NT2/D1 (cell line): ENCODE data around the gene APOA1.

Source experiments
- DNase-seq: peaks from one replicate; pipeline ENCODE4 v3.0.0-alpha.2; 2011; ENCODE audit warnings: low read depth, low spot score
- H3K27me3 ChIP-seq: 2 replicates; pipeline ENCODE4 v1.6.0; 2011; ENCODE audit warnings: mild to moderate bottlenecking; ENCODE audit not compliant: insufficient read length, insufficient read depth
- H3K36me3 ChIP-seq: 2 replicates; pipeline ENCODE4 v1.6.1; 2011; ENCODE audit warnings: mild to moderate bottlenecking, low read length, mixed read lengths; ENCODE audit not compliant: insufficient read depth, insufficient read length
- H3K4me1 ChIP-seq: 2 replicates; pipeline ENCODE4 v1.5.1; 2011; ENCODE audit not compliant: insufficient read depth, insufficient read length
- H3K4me3 ChIP-seq: 2 replicates; pipeline ENCODE4 v1.5.1; 2011; ENCODE audit warnings: low read depth; ENCODE audit not compliant: insufficient read length
- H3K9ac ChIP-seq: 2 replicates; pipeline ENCODE4 v1.6.0; 2011; ENCODE audit warnings: low read depth; ENCODE audit not compliant: insufficient read length
- H3K9me3 ChIP-seq: 2 replicates; pipeline ENCODE4 v1.5.1; 2011; ENCODE audit warnings: mild to moderate bottlenecking, low read length; ENCODE audit not compliant: insufficient read depth
- SUZ12 ChIP-seq: IDR thresholded peaks from 2 replicates; pipeline ENCODE4 v1.6.1; 2011; ENCODE audit not compliant: insufficient read length, insufficient read depth; ENCODE audit errors: extremely low read depth
- YY1 ChIP-seq: IDR thresholded peaks from 2 replicates; pipeline ENCODE4 v1.6.1; 2011; ENCODE audit not compliant: insufficient read length, insufficient read depth
- ZNF274 ChIP-seq: IDR thresholded peaks from 2 replicates; pipeline ENCODE4 v1.6.1; 2011; ENCODE audit warnings: mild to moderate bottlenecking, low read depth, low read length

APOA1 gene

GRCh38 chr11:116796548-116796947, 40.9 kb downstream of the APOA1 start:
- no peak overlapping the region for H3K9ac ChIP-seq
- peaks cover 2% of the 10 kb centered on the region for H3K4me1 ChIP-seq
- DNase-seq = no peak
- no peaks in the 10 kb centered on the region for H3K36me3 ChIP-seq
- H3K4me3 ChIP-seq = no peak overlapping the region
- H3K27me3 ChIP-seq = no peaks in the 10 kb centered on the region
- H3K9me3 ChIP-seq = no peaks in the 10 kb centered on the region
- TF ChIP-seq SUZ12 (no peak), ZNF274 (no peak), YY1 (no peak)

GRCh38 chr11:116794851-116795250, 42.6 kb downstream of the APOA1 start:
- TF ChIP-seq SUZ12 (no peak), YY1 (no peak), ZNF274 (no peak)
- no peaks in the 10 kb centered on the region for H3K36me3 ChIP-seq
- peaks cover 14% of the 10 kb centered on the region for H3K27me3 ChIP-seq

GRCh38 chr11:116793772-116794097, 43.7 kb downstream of the APOA1 start:
- no peak overlapping the region for H3K4me3 ChIP-seq
- no peak for TF ChIP-seq ZNF274
- TF ChIP-seq YY1 = no peak
- no peak for TF ChIP-seq SUZ12
- H3K9me3 ChIP-seq = no peaks in the 10 kb centered on the region
- peaks cover 25% of the 10 kb centered on the region for H3K27me3 ChIP-seq
- H3K36me3 ChIP-seq = no peaks in the 10 kb centered on the region
- no peak overlapping the region for H3K9ac ChIP-seq
- no peak for DNase-seq
- peaks cover 8% of the 10 kb centered on the region for H3K4me1 ChIP-seq

More at GRCh38 chr11:116794851-116795250, 42.6 kb downstream of the APOA1 start:
- Histone ChIP-seq H3K9me3 (no peaks in the 10 kb centered on the region), H3K9ac (no peak overlapping the region), H3K4me1 (peaks cover 8% of the 10 kb centered on the region), H3K4me3 (no peak overlapping the region)
- no peak for DNase-seq

- H3K27me3 ChIP-seq = peaks cover 25% of the 10 kb centered on the region
- H3K9ac ChIP-seq = no peak overlapping the region
- TF ChIP-seq YY1 (no peak), ZNF274 (no peak), SUZ12 (no peak)
- H3K36me3 ChIP-seq = no peaks in the 10 kb centered on the region
- H3K4me1 ChIP-seq = peaks cover 8% of the 10 kb centered on the region
- H3K9me3 ChIP-seq = no peaks in the 10 kb centered on the region
- DNase-seq = no peak
- H3K4me3 ChIP-seq = no peak overlapping the region
Measured at GRCh38 chr11:116792869-116793771, 44.3 kb downstream of the APOA1 start.

GRCh38 chr11:116792144-116792868, 45.1 kb downstream of the APOA1 start:
- no peak for TF ChIP-seq SUZ12
- no peak for TF ChIP-seq YY1
- no peak for TF ChIP-seq ZNF274

GRCh38 chr11:116791813-116792143, 45.6 kb downstream of the APOA1 start, which contains the start of gene APOA5:
TSS of gene APOA5 (minus strand) at chr11:116791879. CDS start at chr11:116791860, 19 bp downstream.
- Histone ChIP-seq H3K4me1 (peaks cover 8% of the 10 kb centered on the region), H3K4me3 (no peak within 1 kb of the TSS), H3K36me3 (peaks cover 3% of the 10 kb centered on the region), H3K9ac (peak within 1 kb of the TSS; percentile 47), H3K9me3 (no peaks in the 10 kb centered on the region), H3K27me3 (peaks cover 25% of the 10 kb centered on the region)
- DNase-seq = no peak
- no peak for TF ChIP-seq SUZ12
- no peak for TF ChIP-seq ZNF274
- TF ChIP-seq YY1 = no peak

More at GRCh38 chr11:116792144-116792868, 45.1 kb downstream of the APOA1 start:
- no peaks in the 10 kb centered on the region for H3K9me3 ChIP-seq
- DNase-seq = no peak
- H3K4me1 ChIP-seq = peaks cover 8% of the 10 kb centered on the region
- H3K27me3 ChIP-seq = peaks cover 25% of the 10 kb centered on the region
- H3K36me3 ChIP-seq = no peaks in the 10 kb centered on the region
- H3K4me3 ChIP-seq = no peak overlapping the region
- peak overlapping the region; percentile 36 for H3K9ac ChIP-seq
